ENCODE data around the gene DNMT3L.
A peak's percentile ranks its signal among the peaks of the same experiment; 100 is the strongest.

Gene DNMT3L

DNA sequence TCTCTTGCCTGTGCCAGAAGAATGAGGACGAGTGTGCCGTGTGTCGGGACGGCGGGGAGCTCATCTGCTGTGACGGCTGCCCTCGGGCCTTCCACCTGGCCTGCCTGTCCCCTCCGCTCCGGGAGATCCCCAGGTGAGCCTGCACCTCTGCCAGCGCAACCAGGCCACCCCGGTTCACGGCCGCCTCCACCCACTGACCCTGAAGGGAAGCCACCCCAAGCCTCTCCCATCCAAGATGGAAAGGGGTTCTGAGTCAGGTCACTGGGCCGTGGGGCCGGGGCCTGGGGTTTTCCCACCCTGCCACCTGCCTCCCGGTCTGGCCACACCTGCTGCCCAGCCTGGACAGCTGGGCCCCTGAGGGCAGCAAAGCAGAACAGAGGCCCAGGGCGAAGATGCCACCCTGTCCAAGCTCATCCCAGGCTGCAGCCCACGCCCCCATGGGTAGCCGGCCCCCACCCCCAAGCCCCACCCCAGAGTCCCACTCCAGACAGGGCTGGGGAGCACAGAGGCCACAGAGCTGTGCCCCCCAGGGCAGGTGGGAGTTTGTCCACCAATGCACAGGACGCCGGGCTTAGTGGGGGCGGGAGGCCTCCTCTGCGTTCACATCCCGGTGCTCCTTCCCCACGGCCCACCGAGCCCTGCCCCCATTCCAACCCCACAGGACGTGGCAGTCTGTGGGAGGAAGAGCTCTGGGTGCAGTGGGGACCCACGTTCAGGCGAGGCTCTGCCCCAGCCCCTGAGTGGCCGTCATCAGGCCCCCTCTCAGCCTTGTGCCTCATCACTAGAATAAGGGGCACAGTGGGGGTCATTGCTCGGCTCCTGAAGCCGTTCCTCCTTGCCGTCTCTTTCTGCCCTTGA lies 29.6 kb upstream of the DNMT3L start:
- Histone ChIP-seq H3K27me3 (no peaks in the 10 kb centered on the region), H3K9ac (no peak overlapping the region), H3K4me3 (no peak overlapping the region), H3K4me2 (no peak overlapping the region), H3K27ac (no peak overlapping the region), H3K4me1 (peaks cover 28 to 46% (median 34%) of the 10 kb centered on the region in 10 experiments), H4K20me1 (peaks cover 0 to 17% (median 0%) of the 10 kb centered on the region in 11 experiments; a peak in 2 of 22 replicates), H3K9me3 (replicated peaks in 1 of 11) (no peaks in the 10 kb centered on the region), H3K36me3 (no peaks in the 10 kb centered on the region)
- no peak for TF ChIP-seq Cebpa-rat (IDR thresholded peaks at IDR 0.05)

DNA sequence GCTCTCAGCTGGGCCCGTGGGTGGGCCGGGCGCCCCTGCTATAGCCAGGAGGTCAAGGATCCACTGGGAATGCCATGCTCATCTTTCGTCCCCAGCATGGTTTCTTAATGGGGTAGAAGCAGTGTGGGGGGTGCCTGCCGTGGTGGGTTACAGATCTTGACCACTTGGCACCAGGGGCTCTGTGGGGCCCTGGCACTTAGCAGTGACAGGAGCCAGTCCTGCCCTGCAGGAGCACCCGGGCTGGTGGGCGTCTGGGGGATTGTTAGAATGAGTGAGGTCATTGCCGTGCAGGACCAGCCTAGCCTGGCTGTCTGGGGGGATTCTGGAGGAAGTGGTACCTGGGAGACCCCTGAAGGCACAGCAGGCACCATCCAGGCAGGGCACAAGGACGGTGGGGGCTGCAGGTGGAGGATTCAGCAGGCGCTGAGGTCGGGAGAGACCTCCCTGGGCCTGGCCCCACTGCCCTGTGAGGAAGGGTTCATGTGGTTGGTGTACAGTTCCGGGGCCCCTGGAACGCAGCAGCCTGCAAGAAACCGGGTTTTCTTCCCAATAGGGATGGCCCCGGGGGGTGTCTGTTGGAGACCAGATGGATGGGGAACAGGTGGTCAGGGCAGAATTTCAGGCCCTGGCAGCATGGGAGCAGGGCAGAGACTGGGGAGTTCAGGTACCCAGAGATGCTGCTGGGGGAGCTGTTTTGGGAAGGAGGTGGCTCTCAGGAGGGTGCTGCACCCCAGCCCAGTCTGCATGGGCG lies 28.8 kb upstream of the DNMT3L start:
- no peak for TF ChIP-seq Cebpa-rat (IDR thresholded peaks at IDR 0.05)
- Histone ChIP-seq H3K9ac (no peak overlapping the region), H3K9me3 (replicated peaks in 1 of 11) (no peaks in the 10 kb centered on the region), H3K27ac (no peak overlapping the region), H4K20me1 (peaks cover 0 to 17% (median 0%) of the 10 kb centered on the region in 11 experiments; a peak in 2 of 22 replicates), H3K4me1 (peaks cover 22 to 42% (median 29%) of the 10 kb centered on the region in 10 experiments), H3K36me3 (no peaks in the 10 kb centered on the region), H3K27me3 (no peaks in the 10 kb centered on the region), H3K4me3 (no peak overlapping the region), H3K4me2 (no peak overlapping the region)

- Histone ChIP-seq H3K9ac (no peak overlapping the region), H3K36me3 (no peaks in the 10 kb centered on the region), H3K27ac (no peak overlapping the region), H3K27me3 (no peaks in the 10 kb centered on the region), H3K9me3 (replicated peaks in 1 of 11) (no peaks in the 10 kb centered on the region), H3K4me2 (no peak overlapping the region), H3K4me3 (no peak overlapping the region), H3K4me1 (peaks cover 12 to 42% (median 29%) of the 10 kb centered on the region in 10 experiments), H4K20me1 (peaks cover 0 to 17% (median 0%) of the 10 kb centered on the region in 11 experiments; a peak in 1 of 22 replicates)
- no peak for TF ChIP-seq Cebpa-rat (IDR thresholded peaks at IDR 0.05)
These were observed 27.8 kb upstream of the DNMT3L start for GRCh38 chr21:44289381-44290010.

DNA sequence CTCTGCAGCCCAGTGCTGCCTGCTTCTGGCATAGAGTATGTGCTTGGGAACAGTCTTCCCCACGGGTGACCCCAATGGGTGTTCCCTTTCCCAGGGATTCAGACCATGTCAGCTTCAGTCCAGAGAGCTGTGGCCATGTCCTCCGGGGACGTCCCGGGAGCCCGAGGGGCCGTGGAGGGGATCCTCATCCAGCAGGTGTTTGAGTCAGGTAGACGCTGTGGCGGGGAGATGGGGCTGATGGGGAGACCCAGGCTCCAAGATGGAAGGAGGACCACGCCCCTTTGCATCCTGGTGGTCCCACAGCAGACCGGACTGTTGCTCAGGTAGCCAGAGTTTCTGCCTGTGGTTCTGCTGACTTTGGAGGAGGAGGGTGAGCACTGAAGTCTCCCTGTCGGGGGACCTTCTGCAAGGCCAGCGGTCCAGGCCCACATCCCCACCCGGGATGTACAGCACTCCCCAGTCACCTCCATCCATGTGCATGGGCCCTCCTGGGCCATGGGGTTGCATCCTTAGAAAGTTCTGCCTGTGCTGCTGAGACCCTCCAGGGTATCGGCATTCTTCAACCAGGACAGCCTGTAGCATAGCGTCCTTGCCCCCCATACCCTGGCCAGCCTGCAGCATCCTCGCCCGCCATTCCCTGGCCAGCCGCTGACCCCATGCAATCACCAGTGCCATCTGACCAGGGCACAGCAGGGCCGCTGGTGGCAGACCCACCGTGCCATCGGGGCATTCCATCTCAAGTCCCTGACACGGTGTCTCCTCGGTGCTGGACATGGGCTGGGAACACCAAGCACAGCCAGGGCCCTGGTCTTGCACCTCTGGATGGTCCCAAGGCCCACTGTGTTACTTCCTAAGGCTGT lies 26.8 kb upstream of the DNMT3L start:
- Histone ChIP-seq H3K36me3 (no peaks in the 10 kb centered on the region), H3K27me3 (peaks cover 0 to 6% (median 0%) of the 10 kb centered on the region in 11 experiments; a peak in 1 of 22 replicates), H4K20me1 (peaks cover 0 to 17% (median 0%) of the 10 kb centered on the region in 11 experiments; a peak in 2 of 22 replicates), H3K9me3 (replicated peaks in 1 of 11) (no peaks in the 10 kb centered on the region), H3K4me3 (no peak overlapping the region), H3K4me1 (peaks cover 18 to 47% (median 36%) of the 10 kb centered on the region in 10 experiments), H3K4me2 (no peak overlapping the region), H3K27ac (no peak overlapping the region), H3K9ac (no peak overlapping the region)
- no peak for TF ChIP-seq Cebpa-rat (IDR thresholded peaks at IDR 0.05)

DNA sequence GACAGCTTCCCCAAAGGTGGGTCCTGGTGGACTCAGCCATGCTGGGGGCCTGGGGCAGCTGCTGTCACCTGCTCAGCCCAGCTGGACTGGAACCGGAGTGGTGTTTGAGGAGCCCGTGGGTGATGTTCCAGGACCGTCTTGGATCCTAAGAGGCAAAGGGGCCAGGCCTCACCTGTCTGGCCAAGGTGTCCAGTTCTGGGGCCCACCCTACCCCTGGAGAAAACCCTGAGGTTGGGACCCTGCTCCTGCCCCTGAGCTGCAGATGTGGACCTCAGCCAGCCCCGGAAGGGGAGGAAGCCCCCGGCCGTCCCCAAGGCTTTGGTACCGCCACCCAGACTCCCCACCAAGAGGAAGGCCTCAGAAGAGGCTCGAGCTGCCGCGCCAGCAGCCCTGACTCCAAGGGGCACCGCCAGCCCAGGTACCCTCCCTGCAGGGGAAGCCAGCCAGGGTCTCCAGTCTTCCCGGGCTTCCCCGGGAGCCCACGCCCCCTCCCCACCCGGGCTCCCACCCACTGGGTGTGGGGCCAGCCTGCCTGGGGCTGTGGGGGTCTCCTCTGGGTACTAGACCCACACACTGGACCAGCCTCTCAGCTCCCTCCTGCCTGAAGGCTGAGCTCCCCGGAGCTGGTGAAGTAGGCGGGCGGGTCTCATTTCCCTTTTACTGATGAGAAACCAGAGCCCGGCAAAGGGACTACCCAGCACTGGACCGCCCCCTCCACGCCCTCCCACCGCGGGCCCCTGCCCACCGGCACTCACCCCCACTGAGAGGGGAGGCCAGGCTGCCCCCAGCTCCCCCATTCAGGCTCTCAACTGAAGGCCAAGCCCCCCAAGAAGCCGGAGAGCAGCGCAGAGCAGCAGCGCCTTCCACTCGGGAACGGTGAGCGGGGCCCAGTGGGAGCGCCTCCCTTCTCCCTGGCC lies 25.3 kb upstream of the DNMT3L start:
- Histone ChIP-seq H3K27ac (no peak overlapping the region), H3K4me1 (peaks cover 18 to 55% (median 50%) of the 10 kb centered on the region in 10 experiments), H3K4me3 (no peak overlapping the region), H3K27me3 (peaks cover 0 to 6% (median 0%) of the 10 kb centered on the region in 11 experiments; a peak in 1 of 22 replicates), H3K4me2 (peak overlapping the region; percentile 5 to 55 (median 39); a peak in 18 of 22 replicates), H4K20me1 (peaks cover 0 to 17% (median 0%) of the 10 kb centered on the region in 11 experiments; a peak in 2 of 22 replicates), H3K36me3 (no peaks in the 10 kb centered on the region), H3K9ac (peak overlapping the region in 1 of 11 experiments; percentile 33; a peak in 2 of 22 replicates), H3K9me3 (replicated peaks in 1 of 11) (no peaks in the 10 kb centered on the region)
- TF ChIP-seq Cebpa-rat (IDR thresholded peaks at IDR 0.05), result no peak

- H3K4me2 ChIP-seq, result peak overlapping the region in 8 of 11 experiments; percentile 5 to 55 (median 38); a peak in 11 of 22 replicates
- H3K36me3 ChIP-seq, result no peaks in the 10 kb centered on the region
- no peak overlapping the region for H3K9ac ChIP-seq
- H3K27ac ChIP-seq, result no peak overlapping the region
- H4K20me1 ChIP-seq, result peaks cover 0 to 17% (median 0%) of the 10 kb centered on the region in 11 experiments; a peak in 2 of 22 replicates
- H3K9me3 ChIP-seq (replicated peaks in 1 of 11), result no peaks in the 10 kb centered on the region
- TF ChIP-seq Cebpa-rat (IDR thresholded peaks at IDR 0.05), result no peak
- peaks cover 0 to 6% (median 0%) of the 10 kb centered on the region in 11 experiments; a peak in 1 of 22 replicates for H3K27me3 ChIP-seq
- H3K4me3 ChIP-seq, result no peak overlapping the region
- peaks cover 18 to 62% (median 58%) of the 10 kb centered on the region in 10 experiments for H3K4me1 ChIP-seq
These were observed 24.5 kb upstream of the DNMT3L start for GRCh38 chr21:44286086-44286715.
